HEK293 (cell line): Measurements from ENCODE around the gene FERMT2.

Experiments
- CTCF ChIA-PET: fragments of 350-600 bp; formaldehyde crosslinking; extraction: SDS; loops from one replicate; lab custom pipeline; 2021; ENCODE audit warnings: antibody characterized with exemption; lab: Yijun Ruan, JAX
- POLR2A ChIA-PET: fragments of 300-600 bp; formaldehyde crosslinking; extraction: SDS; loops from one replicate; lab custom pipeline; 2020; ENCODE audit warnings: antibody characterized with exemption, inconsistent platforms; lab: Yijun Ruan, JAX
- H3K27ac ChIP-seq: fragments of 200-500 bp; sonication (Bioruptor generic); 2 replicates; pipeline ENCODE4 v1.5.1; 2014; ENCODE audit warnings: low read depth, low read length, control low read depth, inconsistent platforms; ENCODE audit errors: extremely low read depth
- H3K36me3 ChIP-seq, 2 experiments: fragments of 200-500 bp in 1 of 2; sonication (Bioruptor generic) in 1 of 2; 1 replicate in 1 of 2; 2 replicates in 1 of 2; pipeline ENCODE4 v1.5.1; 2014 to 2017; ENCODE audit warnings: inconsistent platforms in 2 of 2, low read length in 2 of 2; ENCODE audit not compliant: control insufficient read depth in 2 of 2, insufficient read depth in 1 of 2
- H3K4me1 ChIP-seq: fragments of 200-500 bp; sonication (Bioruptor generic); 2 replicates; pipeline ENCODE4 v1.5.1; 2014; ENCODE audit warnings: mild to moderate bottlenecking, low read length, inconsistent platforms; ENCODE audit not compliant: control insufficient read depth, insufficient read depth
- H3K4me3 ChIP-seq: 2 replicates; pipeline ENCODE4 v1.5.1; 2011; ENCODE audit warnings: low read depth, mild to moderate bottlenecking, control low read depth, low read length, moderate library complexity
- H3K9me3 ChIP-seq: fragments of 200-500 bp; sonication (Bioruptor generic); 2 replicates; pipeline ENCODE4 v1.5.1; 2014; ENCODE audit warnings: low read depth, low read length, inconsistent platforms; ENCODE audit not compliant: control insufficient read depth, insufficient read depth
- ATF2 ChIP-seq: fragments of 450-650 bp; formaldehyde crosslinking; IDR thresholded peaks from 2 replicates; pipeline ENCODE4 v1.5.1; 2016; ENCODE audit warnings: missing biosample characterization, missing genetic modification characterization, low read depth
- GLIS1 ChIP-seq: fragments of 450-650 bp; formaldehyde crosslinking; IDR thresholded peaks from 2 replicates; pipeline ENCODE4 v1.5.1; 2016; ENCODE audit warnings: missing biosample characterization, missing genetic modification characterization
- GLIS2 ChIP-seq: fragments of 450-650 bp; formaldehyde crosslinking; IDR thresholded peaks from 2 replicates; pipeline ENCODE4 v1.5.1; 2016; ENCODE audit warnings: missing biosample characterization, missing genetic modification characterization
- PRDM10 ChIP-seq: fragments of 450-650 bp; formaldehyde crosslinking; IDR thresholded peaks from 2 replicates; pipeline ENCODE4 v1.5.1; 2016; ENCODE audit warnings: missing biosample characterization, missing genetic modification characterization
- PRDM4 ChIP-seq: fragments of 450-650 bp; formaldehyde crosslinking; IDR thresholded peaks from 2 replicates; pipeline ENCODE4 v1.5.1; 2017; ENCODE audit warnings: missing biosample characterization, missing genetic modification characterization
- REPIN1 ChIP-seq: fragments of 450-650 bp; formaldehyde crosslinking; IDR thresholded peaks from 2 replicates; pipeline ENCODE4 v1.5.1; 2017; ENCODE audit warnings: missing biosample characterization, missing genetic modification characterization, low read depth
- TCF7L2 ChIP-seq: IDR thresholded peaks from 2 replicates; pipeline ENCODE4 v1.6.1; 2011; ENCODE audit warnings: low read depth, mild to moderate bottlenecking, inconsistent platforms, low read length, moderate library complexity, borderline replicate concordance
- ZEB2 ChIP-seq: fragments of 450-650 bp; formaldehyde crosslinking; IDR thresholded peaks from 2 replicates; pipeline ENCODE4 v1.5.1; 2016; ENCODE audit warnings: missing biosample characterization, missing genetic modification characterization
- ZFP41 ChIP-seq: fragments of 450-650 bp; formaldehyde crosslinking; IDR thresholded peaks from 2 replicates; pipeline ENCODE4 v1.5.1; 2016; ENCODE audit warnings: missing biosample characterization, missing genetic modification characterization, borderline replicate concordance
- ZNF10 ChIP-seq: fragments of 450-650 bp; formaldehyde crosslinking; IDR thresholded peaks from 2 replicates; pipeline ENCODE4 v1.5.1; 2017; ENCODE audit warnings: missing biosample characterization, missing genetic modification characterization
- ZNF157 ChIP-seq: fragments of 450-650 bp; formaldehyde crosslinking; IDR thresholded peaks from 2 replicates; pipeline ENCODE4 v1.5.1; 2016; ENCODE audit warnings: missing biosample characterization, missing genetic modification characterization
- ZNF19 ChIP-seq: fragments of 450-650 bp; formaldehyde crosslinking; IDR thresholded peaks from 2 replicates; pipeline ENCODE4; 2016; ENCODE audit warnings: missing biosample characterization, missing genetic modification characterization, low read depth
- ZNF223 ChIP-seq: fragments of 450-650 bp; formaldehyde crosslinking; IDR thresholded peaks from 2 replicates; pipeline ENCODE4 v1.5.1; 2016; ENCODE audit warnings: missing biosample characterization, missing genetic modification characterization
- ZNF350 ChIP-seq: fragments of 450-650 bp; formaldehyde crosslinking; IDR thresholded peaks from 2 replicates; pipeline ENCODE4 v1.5.0; 2017; ENCODE audit warnings: missing biosample characterization, mild to moderate bottlenecking, missing genetic modification characterization
- ZNF37A ChIP-seq: fragments of 450-650 bp; IDR thresholded peaks from 2 replicates; pipeline ENCODE4 v1.5.1; 2018; ENCODE audit warnings: missing biosample characterization, missing genetic modification characterization
- ZNF398 ChIP-seq: fragments of 450-650 bp; formaldehyde crosslinking; IDR thresholded peaks from 2 replicates; pipeline ENCODE4 v1.5.1; 2017; ENCODE audit warnings: missing biosample characterization, missing genetic modification characterization
- ZNF473 ChIP-seq: fragments of 450-650 bp; formaldehyde crosslinking; IDR thresholded peaks from 2 replicates; pipeline ENCODE4 v1.5.1; 2017; ENCODE audit warnings: missing biosample characterization, missing genetic modification characterization
- ZNF664 ChIP-seq: fragments of 450-650 bp; formaldehyde crosslinking; IDR thresholded peaks from 2 replicates; pipeline ENCODE4 v1.5.1; 2016; ENCODE audit warnings: missing biosample characterization, missing genetic modification characterization
- ZNF692 ChIP-seq: fragments of 450-650 bp; formaldehyde crosslinking; IDR thresholded peaks from 2 replicates; pipeline ENCODE4 v1.5.1; 2016; ENCODE audit warnings: missing biosample characterization, missing genetic modification characterization
- ZSCAN30 ChIP-seq: fragments of 450-650 bp; IDR thresholded peaks from 2 replicates; pipeline ENCODE4 v1.5.1; 2018; ENCODE audit warnings: missing biosample characterization, mild to moderate bottlenecking, missing genetic modification characterization, moderate library complexity

FERMT2 gene

GRCh38 chr14:52901357-52901980, 49.4 kb downstream of the FERMT2 start:
- POLR2A ChIA-PET = interaction anchor here (0.7 kb wide), 1 partner anchor 1124 kb away, joined by 4 read pairs; no protein-coding TSS in a partner anchor
- Histone ChIP-seq H3K4me3 (no peak overlapping the region), H3K9me3 (no peaks in the 10 kb centered on the region), H3K27ac (no peak overlapping the region), H3K4me1 (peaks cover 2% of the 10 kb centered on the region; the same call in 1 of the 2 replicates), H3K36me3 (no peaks in the 10 kb centered on the region; a peak in 1 of 3 replicates)
- CTCF ChIA-PET = interaction anchor here (0.9 kb wide), 1 partner anchor 11 kb away, joined by 5 read pairs; no protein-coding TSS in a partner anchor
- TF ChIP-seq ZNF398 (tag by site-specific recombination) (no peak), PRDM4 (no peak), ZNF692 (tag by site-specific recombination) (no peak), ZFP41 (tag by site-specific recombination) (no peak), REPIN1 (tag by site-specific recombination) (no peak), ATF2 (tag by site-specific recombination) (no peak), PRDM10 (tag by site-specific recombination) (no peak)

GRCh38 chr14:52900731-52901130, 50.1 kb downstream of the FERMT2 start:
- ChIA-PET POLR2A (interaction anchor here (0.7 kb wide), 1 partner anchor 1123 kb away, joined by 4 read pairs; no protein-coding TSS in a partner anchor), CTCF (interaction anchor here (0.9 kb wide), 1 partner anchor 11 kb away, joined by 5 read pairs; no protein-coding TSS in a partner anchor)
- H3K27ac ChIP-seq = no peak overlapping the region
- no peaks in the 10 kb centered on the region; the same call in 1 of the 2 replicates for H3K4me1 ChIP-seq
- no peaks in the 10 kb centered on the region; a peak in 1 of 3 replicates for H3K36me3 ChIP-seq
- H3K9me3 ChIP-seq = no peaks in the 10 kb centered on the region
- no peak for TF ChIP-seq ZNF157
- no peak for TF ChIP-seq ZNF664 (tag by site-specific recombination)
- TF ChIP-seq ZEB2 = no peak
- no peak for TF ChIP-seq ZNF350 (tag by site-specific recombination)
- no peak for TF ChIP-seq GLIS2 (tag by site-specific recombination)
- TF ChIP-seq ZNF37A (tag by site-specific recombination) = no peak
- no peak for TF ChIP-seq GLIS1 (tag by site-specific recombination)
- TF ChIP-seq ZNF10 (tag by site-specific recombination) = no peak
- TF ChIP-seq ZNF223 (tag by site-specific recombination) = no peak
- TF ChIP-seq TCF7L2 = no peak
- no peak for TF ChIP-seq ZNF473 (tag by site-specific recombination)
- no peak for TF ChIP-seq ZNF19 (tag by site-specific recombination)
- no peak for TF ChIP-seq ZSCAN30 (tag by site-specific recombination)
- H3K4me3 ChIP-seq = no peak overlapping the region
